H1 (cell line): ENCODE data around the gene COA5. TPM values are rescaled to one million over a fixed set of nuclear protein-coding genes. Genes with fewer than 3 reads are reported as not detected.

Source experiments
- CTCF ChIA-PET: fragments of 300-600 bp; sonication (Branson Sonifier 250); formaldehyde crosslinking; loops from one replicate; lab custom pipeline; 2021; ENCODE audit not compliant: partially characterized antibody; lab: Charles Lee
- POLR2A ChIA-PET: fragments of 300-600 bp; sonication (Branson Sonifier 250); formaldehyde crosslinking; loops from one replicate; lab custom pipeline; 2021; ENCODE audit warnings: inconsistent platforms; ENCODE audit not compliant: partially characterized antibody; lab: Charles Lee
- DNase-seq, 2 experiments: peaks; one replicate each; pipeline versions ENCODE4 v3.0.0 to v3.0.0-alpha.2; 2010 to 2022; ENCODE audit warnings: low spot score in 2 of 2, low read depth in 1 of 2, mixed read lengths in 1 of 2
- FAIRE-seq: peaks from 2 replicates; lab custom pipeline; 2011; peaks lifted over from hg19 to GRCh38; lab: Jason Lieb, UNC
- H2AFZ ChIP-seq: 2 replicates; pipeline ENCODE4 v1.8.1; 2012; ENCODE audit warnings: low read length, inconsistent platforms
- H2AK5ac ChIP-seq: 2 replicates; pipeline ENCODE4 v1.6.1; 2013; ENCODE audit warnings: low read depth, low read length
- H2BK120ac ChIP-seq: replicated peaks from 2 replicates; pipeline ENCODE3; 2013; ENCODE audit warnings: low read depth, low read length, inconsistent platforms
- H2BK12ac ChIP-seq: 2 replicates; pipeline ENCODE4 v1.6.1; 2013; ENCODE audit warnings: low read depth, low read length
- H2BK15ac ChIP-seq: 2 replicates; pipeline ENCODE4 v1.6.1; 2013; ENCODE audit warnings: low read length
- H2BK20ac ChIP-seq: 2 replicates; pipeline ENCODE4 v1.6.1; 2013; ENCODE audit warnings: low read length
- H2BK5ac ChIP-seq: 2 replicates; pipeline ENCODE4 v1.6.1; 2013; ENCODE audit warnings: low read depth, low read length
- H3K14ac ChIP-seq: 2 replicates; pipeline ENCODE4 v1.6.1; 2013; ENCODE audit warnings: inconsistent platforms; ENCODE audit not compliant: insufficient read length
- H3K18ac ChIP-seq: 2 replicates; pipeline ENCODE4 v1.6.1; 2013; ENCODE audit warnings: low read length; ENCODE audit errors: extremely low read depth
- H3K23ac ChIP-seq: 2 replicates; pipeline ENCODE4 v1.6.1; 2013; ENCODE audit warnings: inconsistent platforms; ENCODE audit not compliant: insufficient read length
- H3K23me2 ChIP-seq: 2 replicates; pipeline ENCODE4 v1.6.1; 2013; ENCODE audit warnings: low read depth, low read length
- H3K27ac ChIP-seq: 2 replicates; pipeline ENCODE4 v1.6.1; 2011; ENCODE audit warnings: low read depth, low read length, inconsistent platforms
- H3K27me3 ChIP-seq, 4 experiments: replicated peaks in 1 of 4; 1 replicate in 1 of 4; 2 replicates in 3 of 4; pipeline versions ENCODE4 v1.6.1 to v1.8.1; 2011 to 2013; ENCODE audit warnings: low read length in 3 of 4, mild to moderate bottlenecking in 3 of 4, inconsistent platforms in 2 of 4, mixed read lengths in 2 of 4, moderate library complexity in 1 of 4; ENCODE audit not compliant: control insufficient read depth in 3 of 4, insufficient read depth in 3 of 4; ENCODE audit errors: extremely low read depth in 1 of 4
- H3K36me3 ChIP-seq, 4 experiments: 2 replicates each; pipeline versions ENCODE4 v1.6.1 to v1.8.1; 2011 to 2013; ENCODE audit warnings: mild to moderate bottlenecking in 4 of 4, low read length in 3 of 4, moderate library complexity in 2 of 4, control low read depth in 1 of 4, inconsistent platforms in 1 of 4; ENCODE audit not compliant: insufficient read depth in 4 of 4, control insufficient read depth in 2 of 4
- H3K4ac ChIP-seq: replicated peaks from 2 replicates; pipeline ENCODE3; 2013; ENCODE audit warnings: low read length, low read depth, mixed read lengths, inconsistent platforms; ENCODE audit not compliant: insufficient read length
- H3K4me1 ChIP-seq, 4 experiments: replicated peaks in 1 of 4; 1 replicate in 1 of 4; 2 replicates in 3 of 4; pipeline versions ENCODE4 v1.6.1 to v1.8.1; 2011 to 2013; ENCODE audit warnings: low read length in 3 of 4, inconsistent platforms in 2 of 4, mixed read lengths in 1 of 4; ENCODE audit not compliant: insufficient read depth in 4 of 4, control insufficient read depth in 3 of 4
- H3K4me2 ChIP-seq, 2 experiments: 2 replicates each; pipeline versions ENCODE4 v1.6.1 to v1.8.1; 2011 to 2013; ENCODE audit warnings: low read depth in 2 of 2, low read length in 2 of 2, control low read depth in 1 of 2, inconsistent platforms in 1 of 2, mild to moderate bottlenecking in 1 of 2; ENCODE audit not compliant: insufficient read depth in 1 of 2
- H3K4me3 ChIP-seq, 4 experiments: fragments of 200-600, 300-600 bp in 1 of 4; sonication (generic), shearing (Covaris generic), sonication (Bioruptor Twin) in 1 of 4; 2 replicates each; pipeline versions ENCODE4 v1.5.1 to v1.8.1; 2011 to 2016; ENCODE audit warnings: low read length in 4 of 4, low read depth in 3 of 4, control low read depth in 2 of 4, inconsistent platforms in 2 of 4, mild to moderate bottlenecking in 2 of 4, mixed read lengths in 1 of 4, moderate library complexity in 1 of 4; ENCODE audit not compliant: insufficient read depth in 2 of 4; ENCODE audit errors: extremely low read depth in 1 of 4
- H3K56ac ChIP-seq: replicated peaks from 2 replicates; pipeline ENCODE3; 2013; ENCODE audit warnings: low read depth, mild to moderate bottlenecking, mixed read lengths, low read length, inconsistent platforms; ENCODE audit not compliant: insufficient read length
- H3K79me1 ChIP-seq: 2 replicates; pipeline ENCODE4 v1.6.1; 2013; ENCODE audit warnings: low read depth, low read length, control low read depth
- H3K79me2 ChIP-seq, 2 experiments: 2 replicates each; pipeline versions ENCODE4 v1.6.1 to v1.8.1; 2012 to 2013; ENCODE audit warnings: low read length in 2 of 2, mild to moderate bottlenecking in 2 of 2, inconsistent platforms in 1 of 2; ENCODE audit not compliant: insufficient read depth in 2 of 2, control insufficient read depth in 1 of 2
- H3K9ac ChIP-seq, 4 experiments: replicated peaks in 1 of 4; 1 replicate in 1 of 4; 2 replicates in 3 of 4; pipeline versions ENCODE4 v1.6.1 to v1.8.1; 2011 to 2013; ENCODE audit warnings: low read depth in 3 of 4, low read length in 3 of 4, control low read depth in 2 of 4, mild to moderate bottlenecking in 2 of 4, moderate library complexity in 2 of 4, inconsistent platforms in 1 of 4; ENCODE audit errors: extremely low read depth in 1 of 4
- H3K9me3 ChIP-seq, 2 experiments: 2 replicates each; pipeline versions ENCODE4 v1.6.1 to v1.8.1; 2012 to 2013; ENCODE audit warnings: mild to moderate bottlenecking in 2 of 2, moderate library complexity in 2 of 2, control low read depth in 1 of 2, inconsistent platforms in 1 of 2, low read depth in 1 of 2, low read length in 1 of 2, mixed read lengths in 1 of 2; ENCODE audit not compliant: insufficient read depth in 2 of 2
- H4K20me1 ChIP-seq, 2 experiments: replicated peaks in 1 of 2; 2 replicates each; pipeline versions ENCODE3 to v1.8.1; 2011 to 2013; ENCODE audit warnings: inconsistent platforms in 2 of 2, low read length in 2 of 2, mild to moderate bottlenecking in 1 of 2; ENCODE audit not compliant: insufficient read depth in 2 of 2, control insufficient read depth in 1 of 2
- H4K5ac ChIP-seq: 2 replicates; pipeline ENCODE4 v1.6.1; 2013; ENCODE audit warnings: low read length, low read depth, mixed read lengths, inconsistent platforms; ENCODE audit not compliant: insufficient read length
- H4K8ac ChIP-seq: 2 replicates; pipeline ENCODE4 v1.8.0; 2013; ENCODE audit warnings: mild to moderate bottlenecking, moderate library complexity, low read length, inconsistent platforms; ENCODE audit not compliant: insufficient read depth; ENCODE audit errors: extremely low read depth
- H4K91ac ChIP-seq: replicated peaks from 2 replicates; pipeline ENCODE3; 2013; ENCODE audit warnings: low read length, mixed read lengths, inconsistent platforms; ENCODE audit not compliant: insufficient read length
- BRCA1 ChIP-seq: IDR thresholded peaks from 2 replicates; pipeline ENCODE4 v1.6.1; 2012; ENCODE audit warnings: low read depth, low read length, improper control_type of control experiment
- CHD2 ChIP-seq: IDR thresholded peaks from 2 replicates; pipeline ENCODE4 v1.6.1; 2012; ENCODE audit warnings: low read length, improper control_type of control experiment
- HDAC2 ChIP-seq, 2 experiments: fragments of 300-600 bp in 1 of 2; sonication (generic) in 1 of 2; IDR thresholded peaks; 2 replicates each; pipeline ENCODE4 v1.6.1; 2011 to 2012; ENCODE audit warnings: low read depth in 2 of 2, low read length in 2 of 2, mild to moderate bottlenecking in 2 of 2, moderate library complexity in 2 of 2, borderline replicate concordance in 1 of 2, inconsistent platforms in 1 of 2
- JUND ChIP-seq: IDR thresholded peaks from 2 replicates; pipeline ENCODE4 v1.6.1; 2011; ENCODE audit warnings: mild to moderate bottlenecking, improper control_type of control experiment, low read length
- KDM1A ChIP-seq: fragments of 200-600, 300-600 bp; sonication (generic); IDR thresholded peaks from 2 replicates; pipeline ENCODE4 v1.7.1; 2016; ENCODE audit warnings: mild to moderate bottlenecking, low read length, borderline replicate concordance
- KDM5A ChIP-seq: fragments of 200-600 bp; IDR thresholded peaks from 2 replicates; pipeline ENCODE4 v1.7.1; 2012; ENCODE audit warnings: mild to moderate bottlenecking, low read length, inconsistent platforms, mixed read lengths
- RXRA ChIP-seq: IDR thresholded peaks from 2 replicates; pipeline ENCODE4 v1.6.1; 2011; ENCODE audit warnings: low read depth, mild to moderate bottlenecking, low read length, moderate library complexity; ENCODE audit not compliant: insufficient read depth
- SIN3A ChIP-seq, 2 experiments: IDR thresholded peaks in 1 of 2; conservative IDR thresholded peaks in 1 of 2; 2 replicates each; pipeline ENCODE4 v1.6.1; 2011 to 2012; ENCODE audit warnings: low read length in 2 of 2, improper control_type of control experiment in 1 of 2, low read depth in 1 of 2, mild to moderate bottlenecking in 1 of 2
- SIRT6 ChIP-seq: IDR thresholded peaks from one replicate; pipeline ENCODE4 v1.7.1; 2012; ENCODE audit warnings: low read length, inconsistent platforms
- SP4 ChIP-seq: IDR thresholded peaks from 2 replicates; pipeline ENCODE4 v1.6.1; 2012; ENCODE audit warnings: low read length, inconsistent platforms
- WGBS, 2 experiments: shearing (Covaris generic) in 1 of 2; methylation state at CpG; one replicate each; pipeline versions ENCODE4 v1.1.6 to v1.1.7; 2013 to 2015; ENCODE audit warnings: low lambda C conversion rate in 2 of 2, mixed read lengths in 2 of 2, inconsistent platforms in 1 of 2, low coverage in 1 of 2, missing lambda C conversion rate in 1 of 2; ENCODE audit not compliant: insufficient replicate concordance in 2 of 2, insufficient coverage in 1 of 2, insufficient read length in 1 of 2; ENCODE audit errors: extremely low coverage in 1 of 2, missing lambda C conversion rate in 1 of 2; 5-methylcytosine and 5-hydroxymethylcytosine counted together
- polyA plus RNA-seq, 7 experiments: library from polyadenylated mRNA; depleted of rRNA in 3 of 7; stranded (reverse) in 5 of 7; unstranded in 2 of 7; fragments of >200 nt in 5 of 7; fragments of 200-250 nt in 2 of 7; gene quantifications; 1 replicate in 5 of 7; 2 replicates in 1 of 7; 4 replicates in 1 of 7; pipeline versions ENCODE4 v1.2.1 to v1.2.3, GENCODE V29; 2011 to 2013; ENCODE audit warnings: missing spikeins in 2 of 7, mixed read lengths in 2 of 7
- total RNA-seq: library from RNA; stranded (reverse); fragmentation: NEBNext Ultra II Directional; extraction: Animal tissue kit (Norgen Biotek cat#: 25700); gene quantifications from 2 replicates; pipeline ENCODE4 v1.2.1, GENCODE V29; 2021
- TF ChIP-seq, protein P1 (sequence below), 3 experiments: IDR thresholded peaks; 1 replicate in 2 of 3; 2 replicates in 1 of 3; pipeline versions ENCODE4 v1.5.1 to v1.6.1; 2011; ENCODE audit warnings: low read length in 3 of 3, mild to moderate bottlenecking in 3 of 3, inconsistent platforms in 2 of 3, low read depth in 1 of 3, moderate library complexity in 1 of 3; ENCODE audit not compliant: insufficient read depth in 1 of 3; ENCODE audit errors: control extremely low read depth in 1 of 3

The COA5 gene
- total and polyA plus RNA-seq, 2 of the 8 experiments (the other 6 are each of a cell fraction or from before 2014, with no cell fraction given) = 20.3 to 24.7 TPM

- no peaks in the 10 kb centered on the region for H3K79me1 ChIP-seq
- H2BK12ac ChIP-seq = no peak overlapping the region
- H3K27me3 ChIP-seq = peaks cover 0 to 1% (median 0%) of the 10 kb centered on the region in 4 experiments; a peak in 1 of 7 replicates
- no peak overlapping the region for H3K56ac ChIP-seq
- H3K4me2 ChIP-seq = no peak overlapping the region
- WGBS, 2 experiments = 84% methylated on average over 3 of the region's 3 CpGs; no CpG with 5 or more reads in 1 of the 2 experiments
- no peak overlapping the region for H4K5ac ChIP-seq
- ChIA-PET POLR2A (no interaction called here), CTCF (interaction anchor here (0.9 to 1.4 kb wide), 5 partner anchors 14 to 92 kb away, joined by 3 to 4 read pairs (median 3); no protein-coding TSS in a partner anchor)
- H3K4me1 ChIP-seq = peaks cover 0 to 7% (median 1%) of the 10 kb centered on the region in 4 experiments; a peak in 3 of 7 replicates
- no peak overlapping the region for H3K23ac ChIP-seq
- H3K14ac ChIP-seq = no peak overlapping the region
- H2AK5ac ChIP-seq = no peak overlapping the region
- no peak overlapping the region for H2BK5ac ChIP-seq
- no peak overlapping the region for H2BK120ac ChIP-seq
- no peak overlapping the region for H2BK20ac ChIP-seq
- no peak overlapping the region for H4K8ac ChIP-seq
- no peak overlapping the region for H2AFZ ChIP-seq
- no peak overlapping the region for H3K4me3 ChIP-seq
- no peak for DNase-seq
- no peaks in the 10 kb centered on the region for H3K36me3 ChIP-seq
- H3K4ac ChIP-seq = no peak overlapping the region
- no peaks in the 10 kb centered on the region for H4K20me1 ChIP-seq
- no peak overlapping the region for H3K9ac ChIP-seq
- no peak overlapping the region for H2BK15ac ChIP-seq
- no peaks in the 10 kb centered on the region for H3K9me3 ChIP-seq
- no peak overlapping the region for H3K18ac ChIP-seq
- H4K91ac ChIP-seq = no peak overlapping the region
- H3K27ac ChIP-seq = no peak overlapping the region
- no peaks in the 10 kb centered on the region for H3K23me2 ChIP-seq
- H3K79me2 ChIP-seq = no peaks in the 10 kb centered on the region
- FAIRE-seq = no peak
- no peak for TF ChIP-seq CHD2
- TF ChIP-seq HDAC2 (IDR thresholded peaks at IDR 0.05; ENCODE audit: borderline replicate concordance in 1 of 2, low read depth in 2 of 2, low read length in 2 of 2) = no peak
- no peak for TF ChIP-seq JUND
- no peak for TF ChIP-seq KDM5A
- no peak for TF ChIP-seq RXRA
- no peak for TF ChIP-seq BRCA1
- TF ChIP-seq SIN3A (conservative IDR thresholded peaks at IDR 0.05 in 1 of 2, IDR thresholded peaks at IDR 0.05 in 1 of 2; ENCODE audit: low read depth in 1 of 2, low read length in 2 of 2) = no peak
- TF ChIP-seq, protein P1, sequence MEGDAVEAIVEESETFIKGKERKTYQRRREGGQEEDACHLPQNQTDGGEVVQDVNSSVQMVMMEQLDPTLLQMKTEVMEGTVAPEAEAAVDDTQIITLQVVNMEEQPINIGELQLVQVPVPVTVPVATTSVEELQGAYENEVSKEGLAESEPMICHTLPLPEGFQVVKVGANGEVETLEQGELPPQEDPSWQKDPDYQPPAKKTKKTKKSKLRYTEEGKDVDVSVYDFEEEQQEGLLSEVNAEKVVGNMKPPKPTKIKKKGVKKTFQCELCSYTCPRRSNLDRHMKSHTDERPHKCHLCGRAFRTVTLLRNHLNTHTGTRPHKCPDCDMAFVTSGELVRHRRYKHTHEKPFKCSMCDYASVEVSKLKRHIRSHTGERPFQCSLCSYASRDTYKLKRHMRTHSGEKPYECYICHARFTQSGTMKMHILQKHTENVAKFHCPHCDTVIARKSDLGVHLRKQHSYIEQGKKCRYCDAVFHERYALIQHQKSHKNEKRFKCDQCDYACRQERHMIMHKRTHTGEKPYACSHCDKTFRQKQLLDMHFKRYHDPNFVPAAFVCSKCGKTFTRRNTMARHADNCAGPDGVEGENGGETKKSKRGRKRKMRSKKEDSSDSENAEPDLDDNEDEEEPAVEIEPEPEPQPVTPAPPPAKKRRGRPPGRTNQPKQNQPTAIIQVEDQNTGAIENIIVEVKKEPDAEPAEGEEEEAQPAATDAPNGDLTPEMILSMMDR (IDR thresholded peaks at IDR 0.05; ENCODE audit: control extremely low read depth in 1 of 3, insufficient read depth in 1 of 3, low read depth in 1 of 3, low read length in 3 of 3) = no peak
- TF ChIP-seq KDM1A = no peak
- TF ChIP-seq SIRT6 = no peak
- TF ChIP-seq SP4 = no peak
Observed at GRCh38 chr2:98632351-98632750, 24.0 kb upstream of the COA5 start.
